Measurements from ENCODE around the gene NOXA1.

- TF ChIP-seq CTCF (IDR thresholded peaks at IDR 0.05) = no peak
- no peak for TF ChIP-seq POLR2AphosphoS5 (IDR thresholded peaks at IDR 0.05)
Measured at GRCh38 chr9:137464291-137464999, 41.3 kb downstream of the NOXA1 start.

Data from transverse colon (tissue), 4 donors.